Astrocyte (in vitro differentiated cells and primary cell): ENCODE measurements around the gene POLR2H. TPM values are rescaled to one million over a fixed set of nuclear protein-coding genes. Genes with fewer than 3 reads are reported as not detected.

Experiments
- DNase-seq: peaks from one replicate; pipeline ENCODE4 v3.0.0-alpha.2; 2010; ENCODE audit warnings: low read depth
- FAIRE-seq: peaks from 2 replicates; lab custom pipeline; 2011; peaks lifted over from hg19 to GRCh38; lab: Jason Lieb, UNC
- H2AFZ ChIP-seq: 2 replicates; pipeline ENCODE4 v1.6.0; 2012; ENCODE audit warnings: low read depth, low read length, inconsistent platforms
- H3K27ac ChIP-seq: 2 replicates; pipeline ENCODE4 v1.5.1; 2011; ENCODE audit warnings: low read depth, low read length, inconsistent platforms
- H3K27me3 ChIP-seq: 2 replicates; pipeline ENCODE4 v1.6.0; 2011; ENCODE audit warnings: low read length, inconsistent platforms; ENCODE audit not compliant: insufficient read depth
- H3K36me3 ChIP-seq: 2 replicates; pipeline ENCODE4 v1.5.1; 2011; ENCODE audit warnings: low read length, inconsistent platforms; ENCODE audit not compliant: insufficient read depth
- H3K4me1 ChIP-seq: 2 replicates; pipeline ENCODE4 v1.5.1; 2011; ENCODE audit warnings: low read length, inconsistent platforms; ENCODE audit not compliant: insufficient read depth
- H3K4me2 ChIP-seq: 2 replicates; pipeline ENCODE4 v1.6.0; 2012; ENCODE audit warnings: low read length, inconsistent platforms
- H3K4me3 ChIP-seq: 2 replicates; pipeline ENCODE4 v1.5.1; 2011; ENCODE audit warnings: low read depth, mild to moderate bottlenecking, low read length, inconsistent platforms; ENCODE audit not compliant: insufficient read depth
- H3K79me2 ChIP-seq: 2 replicates; pipeline ENCODE4 v1.6.0; 2012; ENCODE audit warnings: mild to moderate bottlenecking, low read length, inconsistent platforms; ENCODE audit not compliant: insufficient read depth
- H3K9ac ChIP-seq: 2 replicates; pipeline ENCODE4 v1.6.0; 2012; ENCODE audit warnings: mild to moderate bottlenecking, low read length, inconsistent platforms
- H3K9me3 ChIP-seq: 2 replicates; pipeline ENCODE4 v1.5.1; 2012; ENCODE audit warnings: low read depth, mild to moderate bottlenecking, low read length, inconsistent platforms; ENCODE audit not compliant: insufficient read depth
- H4K20me1 ChIP-seq: 2 replicates; pipeline ENCODE4 v1.6.0; 2012; ENCODE audit warnings: low read length, inconsistent platforms; ENCODE audit not compliant: insufficient read depth
- H3K27ac Mint-ChIP-seq: one replicate; pipeline ENCODE4 v1.8.0; 2021; ENCODE audit warnings: mild to moderate bottlenecking, mixed read lengths; ENCODE audit not compliant: unreplicated experiment
- H3K27me3 Mint-ChIP-seq: one replicate; pipeline ENCODE4 v1.8.0; 2021; ENCODE audit warnings: low read depth, mixed read lengths; ENCODE audit not compliant: unreplicated experiment
- H3K36me3 Mint-ChIP-seq: one replicate; pipeline ENCODE4 v1.8.0; 2021; ENCODE audit warnings: low read depth, mixed read lengths; ENCODE audit not compliant: unreplicated experiment
- H3K4me1 Mint-ChIP-seq: one replicate; pipeline ENCODE4 v1.8.0; 2021; ENCODE audit warnings: low read depth, mixed read lengths; ENCODE audit not compliant: unreplicated experiment
- H3K4me3 Mint-ChIP-seq: one replicate; pipeline ENCODE4 v1.8.0; 2021; ENCODE audit warnings: mild to moderate bottlenecking, moderate library complexity, mixed read lengths; ENCODE audit not compliant: unreplicated experiment
- H3K9me3 Mint-ChIP-seq: one replicate; pipeline ENCODE4 v1.8.0; 2021; ENCODE audit warnings: mild to moderate bottlenecking, mixed read lengths; ENCODE audit not compliant: unreplicated experiment
- CTCF ChIP-seq: IDR thresholded peaks from 2 replicates; pipeline ENCODE4 v1.5.1; 2011; ENCODE audit warnings: low read depth, mild to moderate bottlenecking, inconsistent platforms, low read length, moderate library complexity; ENCODE audit not compliant: insufficient read depth
- EZH2 ChIP-seq: IDR thresholded peaks from 2 replicates; pipeline ENCODE4 v1.6.1; 2012; ENCODE audit warnings: mild to moderate bottlenecking, low read length, inconsistent platforms; ENCODE audit not compliant: insufficient read depth
- total RNA-seq: library from RNA; stranded (reverse); gene quantifications from 2 replicates; pipeline ENCODE4 v1.2.1, GENCODE V29; 2021

Gene POLR2H
- total RNA-seq, 1 donor from 2014 or later, result 63.2 TPM

- H2AFZ ChIP-seq, result peak overlapping the region; percentile 92
- H3K79me2 ChIP-seq, result peaks cover 34% of the 10 kb centered on the region
- peak overlapping the region; percentile 90 for H3K27ac ChIP-seq
- no peaks in the 10 kb centered on the region for H3K27me3 ChIP-seq
- TF ChIP-seq CTCF (no peak), EZH2 (no peak)
- DNase-seq (peak; percentile 32), FAIRE-seq (no peak)
- no peaks in the 10 kb centered on the region for H3K9me3 Mint-ChIP-seq
- H3K4me1 Mint-ChIP-seq, result peaks cover 17% of the 10 kb centered on the region
- peak overlapping the region; percentile 88 for H3K9ac ChIP-seq
- peak overlapping the region; percentile 97 for H3K27ac Mint-ChIP-seq
- peak overlapping the region; percentile 92 for H3K4me2 ChIP-seq
- H3K9me3 ChIP-seq, result no peaks in the 10 kb centered on the region
- H3K36me3 ChIP-seq, result peaks cover 12% of the 10 kb centered on the region
- peak overlapping the region; percentile 82 for H3K4me3 ChIP-seq
- peak overlapping the region; percentile 97 for H3K4me3 Mint-ChIP-seq
- H3K4me1 ChIP-seq, result peaks cover 10% of the 10 kb centered on the region
- H3K27me3 Mint-ChIP-seq, result no peaks in the 10 kb centered on the region
- H4K20me1 ChIP-seq, result peaks cover 22% of the 10 kb centered on the region
- H3K36me3 Mint-ChIP-seq, result peaks cover 19% of the 10 kb centered on the region
Observed at GRCh38 chr3:184361932-184362667, 590 bp downstream of the POLR2H start.

- Histone ChIP-seq H3K4me1 (peaks cover 10% of the 10 kb centered on the region), H3K27ac (peak overlapping the region; percentile 90), H3K9me3 (no peaks in the 10 kb centered on the region), H3K4me2 (peak overlapping the region; percentile 92), H3K36me3 (peaks cover 15% of the 10 kb centered on the region), H3K4me3 (peak overlapping the region; percentile 82), H3K79me2 (peaks cover 34% of the 10 kb centered on the region), H4K20me1 (peaks cover 25% of the 10 kb centered on the region), H2AFZ (peak overlapping the region; percentile 92), H3K27me3 (no peaks in the 10 kb centered on the region), H3K9ac (peak overlapping the region; percentile 88)
- H3K36me3 Mint-ChIP-seq, result peaks cover 22% of the 10 kb centered on the region
- TF ChIP-seq CTCF, result peak; percentile 39
- TF ChIP-seq EZH2, result no peak
- peak; percentile 32 for FAIRE-seq
- no peaks in the 10 kb centered on the region for H3K9me3 Mint-ChIP-seq
- peaks cover 17% of the 10 kb centered on the region for H3K4me1 Mint-ChIP-seq
- H3K27me3 Mint-ChIP-seq, result no peaks in the 10 kb centered on the region
- H3K4me3 Mint-ChIP-seq, result peak overlapping the region; percentile 97
- H3K27ac Mint-ChIP-seq, result peak overlapping the region; percentile 97
- DNase-seq, result peak; percentile 92
Observed at GRCh38 chr3:184362668-184363546, 1.4 kb downstream of the POLR2H start.
